HepG2 (cell line): Measurements from ENCODE around the gene DNMT3A. TPM values are rescaled to one million over a fixed set of nuclear protein-coding genes. Genes with fewer than 3 reads are reported as not detected.

Source experiments
- AHDC1 ChIP-seq: sonication (generic); formaldehyde crosslinking; IDR thresholded peaks from 2 replicates; pipeline ENCODE4 v1.5.1; 2020; ENCODE audit warnings: mild to moderate bottlenecking, missing genetic modification reagents, borderline replicate concordance
- ATM ChIP-seq: fragments of 450-650 bp; IDR thresholded peaks from 2 replicates; pipeline ENCODE4 v1.7.1; 2017; ENCODE audit warnings: mild to moderate bottlenecking, borderline replicate concordance
- CREBL2 ChIP-seq: sonication (generic); formaldehyde crosslinking; IDR thresholded peaks from 2 replicates; pipeline ENCODE4 v1.8.1; 2023; ENCODE audit warnings: missing genetic modification reagents, mild to moderate bottlenecking, borderline replicate concordance
- EHMT2 ChIP-seq: fragments of 200-600 bp; sonication (generic); IDR thresholded peaks from 2 replicates; pipeline ENCODE4 v1.7.0; 2017; ENCODE audit warnings: antibody characterized with exemption, low read depth, low read length, borderline replicate concordance
- GPBP1L1 ChIP-seq: sonication (generic); formaldehyde crosslinking; IDR thresholded peaks from 2 replicates; pipeline ENCODE4 v1.5.0; 2020; ENCODE audit warnings: mild to moderate bottlenecking, missing genetic modification reagents
- HNF1A ChIP-seq, 2 experiments: sonication (generic) in 1 of 2; formaldehyde crosslinking in 1 of 2; IDR thresholded peaks; 2 replicates each; pipeline versions ENCODE4 v1.4.0 to v1.6.1; 2016 to 2020; ENCODE audit warnings: borderline replicate concordance in 1 of 2, low read depth in 1 of 2, mild to moderate bottlenecking in 1 of 2, missing genetic modification reagents in 1 of 2
- NCOR1 ChIP-seq: fragments of 200-600 bp; sonication (generic); IDR thresholded peaks from 2 replicates; pipeline ENCODE4 v1.7.0; 2017; ENCODE audit warnings: antibody characterized with exemption, low read length, borderline replicate concordance
- TCF7L2 ChIP-seq: IDR thresholded peaks from 2 replicates; pipeline ENCODE4 v1.6.1; 2011; ENCODE audit warnings: mild to moderate bottlenecking, low read depth, low read length, moderate library complexity
- ZBTB3 ChIP-seq: sonication (generic); formaldehyde crosslinking; IDR thresholded peaks from 2 replicates; pipeline ENCODE4 v1.4.0; 2020; ENCODE audit warnings: low read depth, mild to moderate bottlenecking, moderate library complexity, missing genetic modification reagents, borderline replicate concordance
- ZNF460 ChIP-seq: sonication (generic); formaldehyde crosslinking; IDR thresholded peaks from 2 replicates; pipeline ENCODE4 v1.5.1; 2020; ENCODE audit warnings: missing genetic modification reagents, mild to moderate bottlenecking, borderline replicate concordance
- ZNF530 ChIP-seq: sonication (generic); formaldehyde crosslinking; IDR thresholded peaks from 2 replicates; pipeline ENCODE4 v1.5.0; 2020; ENCODE audit warnings: low read depth, mild to moderate bottlenecking, missing genetic modification reagents
- ZNF570 ChIP-seq: sonication (generic); formaldehyde crosslinking; IDR thresholded peaks from 2 replicates; pipeline ENCODE4 v1.4.0; 2020; ENCODE audit warnings: mild to moderate bottlenecking, missing genetic modification reagents, borderline replicate concordance
- ZNF7 ChIP-seq: IDR thresholded peaks from 2 replicates; pipeline ENCODE4 v1.6.1; 2016; ENCODE audit warnings: missing biosample characterization, missing genetic modification reagents
- ZNF709 ChIP-seq: sonication (generic); formaldehyde crosslinking; IDR thresholded peaks from 2 replicates; pipeline ENCODE4 v1.5.0; 2020; ENCODE audit warnings: mild to moderate bottlenecking, missing genetic modification reagents
- ZNF841 ChIP-seq: sonication (generic); formaldehyde crosslinking; IDR thresholded peaks from 2 replicates; pipeline ENCODE4 v1.8.1; 2023; ENCODE audit warnings: missing genetic modification reagents, borderline replicate concordance
- ZSCAN12 ChIP-seq: sonication (generic); formaldehyde crosslinking; IDR thresholded peaks from 2 replicates; pipeline ENCODE4 v1.9.0; 2021; ENCODE audit warnings: mild to moderate bottlenecking, missing genetic modification reagents
- polyA plus RNA-seq, 8 experiments: library from polyadenylated mRNA; depleted of rRNA in 3 of 8; stranded (reverse) in 7 of 8; unstranded in 1 of 8; fragments of >200 nt; fragmentation: Illumina TruSeq in 4 of 8; extraction: Trizol in 4 of 8; gene quantifications; 2 replicates each; pipeline versions ENCODE4 v1.2.1 to v1.2.3, GENCODE V29; 2011 to 2016; ENCODE audit warnings: low read depth in 4 of 8, missing spikeins in 1 of 8, mixed read lengths in 1 of 8; ENCODE audit not compliant: insufficient read depth in 1 of 8
- total RNA-seq, 5 experiments: library from RNA; depleted of rRNA; stranded (reverse); fragments of >200 nt; fragmentation: Illumina TruSeq; extraction: Trizol; gene quantifications; 2 replicates each; pipeline ENCODE4 v1.2.3, GENCODE V29; 2016; ENCODE audit warnings: low read depth in 1 of 5

The DNMT3A gene
- total and polyA plus RNA-seq, 2 of the 13 experiments (the other 11 are each of a cell fraction or from before 2014, with no cell fraction given): 14.7 to 29.1 TPM

DNA sequence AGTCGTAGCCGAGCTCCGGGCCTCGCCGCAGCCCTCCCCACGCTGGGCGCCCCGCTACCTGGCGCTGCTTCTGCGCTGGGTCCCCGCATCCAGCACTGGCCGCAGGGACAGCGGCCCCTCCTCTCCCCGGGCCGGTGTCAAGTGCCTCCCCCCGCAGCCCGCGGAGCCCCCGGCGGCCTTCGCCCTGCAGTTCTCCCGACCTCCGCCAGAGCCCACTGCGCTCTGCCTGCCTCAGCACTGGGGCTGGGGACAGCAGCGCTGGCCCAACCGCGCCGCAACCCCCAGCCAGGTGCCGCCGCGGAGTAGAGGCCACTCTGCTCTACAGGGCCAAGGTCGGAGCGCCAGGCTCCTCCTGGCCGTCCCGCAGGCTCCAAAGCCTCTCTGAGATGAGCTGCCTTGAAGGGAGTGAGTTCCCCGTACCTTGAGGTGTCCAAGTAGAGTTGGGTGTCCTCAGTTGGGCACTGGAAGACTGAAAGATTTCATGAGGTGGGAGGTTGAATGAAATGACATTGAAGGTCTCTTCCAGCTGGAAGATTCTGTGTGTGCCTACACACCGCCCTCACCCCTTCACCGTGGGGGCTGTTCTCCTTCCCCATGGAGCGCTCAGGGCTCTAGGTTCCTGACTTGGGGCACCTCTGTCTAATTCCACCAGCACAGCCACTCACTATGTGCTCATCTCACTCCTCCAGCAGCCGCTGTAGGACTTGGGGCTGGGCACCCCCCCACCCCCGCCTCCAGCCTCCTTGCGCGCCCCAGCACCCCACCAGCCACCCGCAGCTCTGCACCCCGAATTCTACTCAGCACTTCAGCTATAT is 854 bp upstream of the DNMT3A start (continued):
- no peak; the same call in 1 of the 2 replicates for TF ChIP-seq ZNF460 (CRISPR knock-in tag)
- no peak for TF ChIP-seq ZNF570 (CRISPR knock-in tag)
- peak; percentile 85 for TF ChIP-seq ZNF709 (CRISPR knock-in tag)
- no peak for TF ChIP-seq ZSCAN12 (CRISPR knock-in tag)
- no peak for TF ChIP-seq NCOR1
- no peak for TF ChIP-seq GPBP1L1 (CRISPR knock-in tag)
- no peak for TF ChIP-seq AHDC1
- no peak for TF ChIP-seq ZNF841 (CRISPR knock-in tag)
- TF ChIP-seq ATM: no peak
- no peak for TF ChIP-seq CREBL2 (CRISPR knock-in tag)
- no peak for TF ChIP-seq ZBTB3 (CRISPR knock-in tag)
- no peak; the same call in 1 of the 2 replicates for TF ChIP-seq ZNF7 (CRISPR knock-in tag)
- TF ChIP-seq HNF1A (IDR thresholded peaks at IDR 0.05; ENCODE audit: low read depth): no peak
- peak; percentile 61 for TF ChIP-seq HNF1A (CRISPR knock-in tag; IDR thresholded peaks at IDR 0.05; ENCODE audit: borderline replicate concordance)
- TF ChIP-seq TCF7L2: no peak
- TF ChIP-seq ZNF530 (CRISPR knock-in tag): no peak
- peak; percentile 66; the same call in 1 of the 2 replicates for TF ChIP-seq EHMT2
